GM23338 (cell line): ENCODE measurements around the gene CENPE. TPM values are rescaled to one million over a fixed set of nuclear protein-coding genes. Genes with fewer than 3 reads are reported as not detected.

Experiments used
- ATAC-seq: fragments of 200-7000 bp; cut with Tn5 transposase; 3 replicates; pipeline ENCODE4 v1.9.1; 2020
- DNase-seq: peaks from one replicate; pipeline ENCODE4 v3.0.0-alpha.2; 2015; ENCODE audit warnings: low spot score
- H2AFZ ChIP-seq: fragments of 200-600 bp; sonication (generic); 2 replicates; pipeline ENCODE4 v1.8.0; 2016; ENCODE audit warnings: antibody characterized with exemption, mild to moderate bottlenecking, moderate library complexity
- H3F3A ChIP-seq: fragments of 200-600 bp; sonication (generic); replicated peaks from 2 replicates; pipeline ENCODE4 v1.8.0; 2017; ENCODE audit warnings: antibody characterized with exemption, mixed run types, low read depth
- H3K27ac ChIP-seq: fragments of 200-600 bp; sonication (generic); 2 replicates; pipeline ENCODE4 v1.6.1; 2016; ENCODE audit warnings: low read depth
- H3K27me3 ChIP-seq: fragments of 200-600 bp; sonication (generic); 2 replicates; pipeline ENCODE4 v1.8.0; 2016; ENCODE audit warnings: mild to moderate bottlenecking, mixed run types, moderate library complexity; ENCODE audit not compliant: insufficient read depth
- H3K36me3 ChIP-seq: fragments of 200-600 bp; sonication (generic); 2 replicates; pipeline ENCODE4 v1.8.0; 2016; ENCODE audit warnings: mild to moderate bottlenecking; ENCODE audit not compliant: insufficient read depth
- H3K4me1 ChIP-seq: fragments of 200-600 bp; sonication (generic); 2 replicates; pipeline ENCODE4 v1.8.0; 2016; ENCODE audit warnings: mild to moderate bottlenecking, moderate library complexity; ENCODE audit not compliant: insufficient read depth
- H3K4me2 ChIP-seq: fragments of 200-600 bp; sonication (generic); 2 replicates; pipeline ENCODE4 v1.7.1; 2017; ENCODE audit warnings: mixed run types
- H3K4me3 ChIP-seq: fragments of 200-600 bp; sonication (generic); 2 replicates; pipeline ENCODE4 v1.6.1; 2016; ENCODE audit warnings: mixed run types
- H3K79me2 ChIP-seq: fragments of 200-600 bp; sonication (generic); replicated peaks from 2 replicates; pipeline ENCODE4 v1.8.0; 2017; ENCODE audit warnings: mild to moderate bottlenecking; ENCODE audit not compliant: insufficient read depth
- H3K9me2 ChIP-seq: fragments of 200-600 bp; sonication (generic); 2 replicates; pipeline ENCODE4 v1.8.0; 2017; ENCODE audit not compliant: insufficient read depth
- H4K20me1 ChIP-seq: fragments of 200-600 bp; sonication (generic); replicated peaks from 2 replicates; pipeline ENCODE4 v1.8.0; 2017; ENCODE audit warnings: mild to moderate bottlenecking; ENCODE audit not compliant: insufficient read depth
- H3K27ac Mint-ChIP-seq: 2 replicates; pipeline ENCODE4 v1.8.0; 2020; ENCODE audit warnings: inconsistent platforms, mild to moderate bottlenecking, moderate library complexity, mixed read lengths
- H3K27me3 Mint-ChIP-seq: 3 replicates; pipeline ENCODE4 v1.8.0; 2022; ENCODE audit warnings: low read depth, mild to moderate bottlenecking, moderate library complexity, mixed read lengths, inconsistent platforms; ENCODE audit not compliant: insufficient read depth, poor library complexity
- H3K36me3 Mint-ChIP-seq: 3 replicates; pipeline ENCODE4 v1.8.0; 2021; ENCODE audit warnings: low read depth, mild to moderate bottlenecking, inconsistent platforms, moderate library complexity, mixed read lengths
- H3K4me1 Mint-ChIP-seq: 3 replicates; pipeline ENCODE4 v1.8.0; 2020; ENCODE audit warnings: mild to moderate bottlenecking, inconsistent platforms, mixed read lengths
- H3K4me3 Mint-ChIP-seq: 3 replicates; pipeline ENCODE4 v1.8.0; 2021; ENCODE audit warnings: moderate library complexity, mild to moderate bottlenecking, inconsistent platforms, mixed read lengths
- H3K9me3 Mint-ChIP-seq: 3 replicates; pipeline ENCODE4 v1.8.0; 2020; ENCODE audit warnings: moderate library complexity, mild to moderate bottlenecking, inconsistent platforms, mixed read lengths
- CREB1 ChIP-seq: fragments of 250-450 bp; sonication (Bioruptor Pico); IDR thresholded peaks from 2 replicates; pipeline ENCODE4 v1.5.0; 2020; ENCODE audit warnings: low read depth, mild to moderate bottlenecking, moderate library complexity
- EZH2 ChIP-seq: fragments of 200-600 bp; sonication (generic); IDR thresholded peaks from one replicate; pipeline ENCODE4 v1.8.0; 2017; ENCODE audit warnings: antibody characterized with exemption, mild to moderate bottlenecking, low read depth; ENCODE audit not compliant: unreplicated experiment
- EZH2phosphoT487 ChIP-seq: fragments of 200-600 bp; sonication (generic); IDR thresholded peaks from one replicate; pipeline ENCODE4 v1.8.1; 2018; ENCODE audit warnings: antibody characterized with exemption; ENCODE audit not compliant: unreplicated experiment
- JUNB ChIP-seq: IDR thresholded peaks from one replicate; pipeline ENCODE4 v1.6.1; 2016; ENCODE audit warnings: antibody characterized with exemption; ENCODE audit not compliant: unreplicated experiment
- NANOG ChIP-seq: IDR thresholded peaks from 2 replicates; pipeline ENCODE4 v1.6.1; 2016; ENCODE audit warnings: antibody characterized with exemption, borderline replicate concordance
- POLR2AphosphoS5 ChIP-seq: IDR thresholded peaks from 2 replicates; pipeline ENCODE4 v1.6.1; 2016; ENCODE audit warnings: antibody characterized with exemption, low read depth
- STAT1 ChIP-seq: IDR thresholded peaks from one replicate; pipeline ENCODE4 v1.6.1; 2016; ENCODE audit warnings: antibody characterized with exemption; ENCODE audit not compliant: unreplicated experiment
- ZNF114 ChIP-seq: fragments of 250-450 bp; sonication (Bioruptor Pico); IDR thresholded peaks from 2 replicates; pipeline ENCODE4 v1.5.0; 2020; ENCODE audit warnings: mild to moderate bottlenecking, moderate library complexity
- ZNF331 ChIP-seq: fragments of 250-450 bp; sonication (Bioruptor Pico); IDR thresholded peaks from 2 replicates; pipeline ENCODE4 v1.5.0; 2020; ENCODE audit warnings: low read depth, mild to moderate bottlenecking, moderate library complexity
- polyA plus RNA-seq: library from polyadenylated mRNA; unstranded; fragments of >200 nt; fragmentation: Nextera tagmentation; extraction: Ambion mirVana; gene quantifications from 2 replicates; pipeline ENCODE4 v1.2.1, GENCODE V29; 2016
- total RNA-seq: library from RNA; depleted of rRNA; stranded (reverse); fragments of >200 nt; shearing (Covaris generic); gene quantifications from 2 replicates; pipeline ENCODE4 v1.2.3, GENCODE V29; 2014
- TF ChIP-seq, protein P1 (sequence below): IDR thresholded peaks from 2 replicates; pipeline ENCODE4 v1.6.1; 2016; ENCODE audit warnings: antibody characterized with exemption
- TF ChIP-seq, protein P2 (sequence below): IDR thresholded peaks from one replicate; pipeline ENCODE4 v1.6.1; 2018; ENCODE audit warnings: antibody characterized with exemption; ENCODE audit not compliant: unreplicated experiment

Gene CENPE
- total and polyA plus RNA-seq, 2 experiments from 2014 or later, result 42.2 to 46.7 TPM

- Histone ChIP-seq H3K27me3 (no peaks in the 10 kb centered on the region), H3K36me3 (peaks cover 46% of the 10 kb centered on the region), H4K20me1 (no peaks in the 10 kb centered on the region; the same call in 1 of the 2 replicates), H3K27ac (no peak overlapping the region), H3K4me2 (no peak overlapping the region), H3K79me2 (no peaks in the 10 kb centered on the region), H3K9me2 (no peaks in the 10 kb centered on the region), H3F3A (no peaks in the 10 kb centered on the region), H2AFZ (no peak overlapping the region), H3K4me1 (no peaks in the 10 kb centered on the region), H3K4me3 (no peak overlapping the region)
- peaks cover 70% of the 10 kb centered on the region for H3K36me3 Mint-ChIP-seq
- no peak overlapping the region for H3K4me3 Mint-ChIP-seq
- H3K9me3 Mint-ChIP-seq, result no peaks in the 10 kb centered on the region
- no peak for ATAC-seq
- H3K27ac Mint-ChIP-seq, result no peak overlapping the region
- no peaks in the 10 kb centered on the region for H3K4me1 Mint-ChIP-seq
- TF ChIP-seq JUNB (no peak), CREB1 (CRISPR knock-in tag) (no peak), STAT1 (no peak), ZNF114 (no peak), NANOG (no peak), EZH2 (no peak), ZNF331 (no peak), POLR2AphosphoS5 (no peak)
- TF ChIP-seq, protein P1, sequence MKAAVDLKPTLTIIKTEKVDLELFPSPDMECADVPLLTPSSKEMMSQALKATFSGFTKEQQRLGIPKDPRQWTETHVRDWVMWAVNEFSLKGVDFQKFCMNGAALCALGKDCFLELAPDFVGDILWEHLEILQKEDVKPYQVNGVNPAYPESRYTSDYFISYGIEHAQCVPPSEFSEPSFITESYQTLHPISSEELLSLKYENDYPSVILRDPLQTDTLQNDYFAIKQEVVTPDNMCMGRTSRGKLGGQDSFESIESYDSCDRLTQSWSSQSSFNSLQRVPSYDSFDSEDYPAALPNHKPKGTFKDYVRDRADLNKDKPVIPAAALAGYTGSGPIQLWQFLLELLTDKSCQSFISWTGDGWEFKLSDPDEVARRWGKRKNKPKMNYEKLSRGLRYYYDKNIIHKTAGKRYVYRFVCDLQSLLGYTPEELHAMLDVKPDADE, result no peak
- no peaks in the 10 kb centered on the region for H3K27me3 Mint-ChIP-seq
- no peak for DNase-seq
These were observed 60.7 kb downstream of the CENPE start for GRCh38 chr4:103137446-103137827.

DNA sequence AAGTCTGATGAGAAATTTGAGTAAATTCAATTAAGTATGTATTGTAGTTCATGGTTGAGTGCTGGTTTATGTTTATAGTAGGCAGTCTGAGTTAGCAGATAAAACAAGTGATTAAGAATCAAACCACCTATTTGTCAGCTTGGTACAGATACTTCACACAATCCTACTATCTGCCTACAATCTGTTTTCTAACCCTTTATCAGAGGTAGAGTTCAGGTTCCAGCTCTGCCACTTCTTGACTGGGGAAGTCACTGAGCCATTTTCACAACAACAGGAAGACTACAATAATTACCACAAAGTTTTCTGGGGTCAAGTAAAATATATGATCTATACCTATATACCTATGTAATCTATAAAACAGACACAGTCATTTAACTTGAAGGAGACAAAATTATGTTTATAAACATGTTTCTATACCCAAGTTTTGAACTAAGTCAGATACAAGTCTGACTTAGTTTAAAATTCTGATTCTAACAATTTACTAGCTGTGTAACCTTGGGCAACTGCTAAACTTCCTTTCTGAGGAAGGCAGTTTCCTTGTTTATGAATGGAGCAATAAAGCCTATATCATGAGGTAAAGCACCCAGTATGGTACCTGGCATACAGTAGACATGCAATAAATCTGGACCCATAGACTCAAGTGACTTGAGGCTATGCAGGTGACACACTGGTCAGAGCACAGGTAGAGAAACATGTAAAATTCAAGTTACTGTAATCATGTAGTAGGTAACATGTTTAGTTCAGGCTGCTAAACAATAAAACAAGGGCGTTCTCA, 61.3 kb downstream of the CENPE start:
- Histone ChIP-seq H3K79me2 (no peaks in the 10 kb centered on the region), H3K9me2 (no peaks in the 10 kb centered on the region), H3K36me3 (peaks cover 43% of the 10 kb centered on the region), H4K20me1 (no peaks in the 10 kb centered on the region; the same call in 1 of the 2 replicates), H3K4me2 (no peak overlapping the region), H3K4me3 (no peak overlapping the region), H3F3A (no peaks in the 10 kb centered on the region), H3K27me3 (no peaks in the 10 kb centered on the region), H3K4me1 (no peaks in the 10 kb centered on the region), H3K27ac (no peak overlapping the region), H2AFZ (no peak overlapping the region)
- Mint-ChIP-seq H3K27me3 (no peaks in the 10 kb centered on the region), H3K36me3 (peaks cover 70% of the 10 kb centered on the region), H3K27ac (no peak overlapping the region), H3K9me3 (no peaks in the 10 kb centered on the region), H3K4me1 (no peaks in the 10 kb centered on the region), H3K4me3 (no peak overlapping the region)
- ATAC-seq, result no peak
- no peak for DNase-seq
- TF ChIP-seq EZH2 (no peak), EZH2phosphoT487 (no peak), STAT1 (no peak), JUNB (no peak)
- TF ChIP-seq, protein P2, sequence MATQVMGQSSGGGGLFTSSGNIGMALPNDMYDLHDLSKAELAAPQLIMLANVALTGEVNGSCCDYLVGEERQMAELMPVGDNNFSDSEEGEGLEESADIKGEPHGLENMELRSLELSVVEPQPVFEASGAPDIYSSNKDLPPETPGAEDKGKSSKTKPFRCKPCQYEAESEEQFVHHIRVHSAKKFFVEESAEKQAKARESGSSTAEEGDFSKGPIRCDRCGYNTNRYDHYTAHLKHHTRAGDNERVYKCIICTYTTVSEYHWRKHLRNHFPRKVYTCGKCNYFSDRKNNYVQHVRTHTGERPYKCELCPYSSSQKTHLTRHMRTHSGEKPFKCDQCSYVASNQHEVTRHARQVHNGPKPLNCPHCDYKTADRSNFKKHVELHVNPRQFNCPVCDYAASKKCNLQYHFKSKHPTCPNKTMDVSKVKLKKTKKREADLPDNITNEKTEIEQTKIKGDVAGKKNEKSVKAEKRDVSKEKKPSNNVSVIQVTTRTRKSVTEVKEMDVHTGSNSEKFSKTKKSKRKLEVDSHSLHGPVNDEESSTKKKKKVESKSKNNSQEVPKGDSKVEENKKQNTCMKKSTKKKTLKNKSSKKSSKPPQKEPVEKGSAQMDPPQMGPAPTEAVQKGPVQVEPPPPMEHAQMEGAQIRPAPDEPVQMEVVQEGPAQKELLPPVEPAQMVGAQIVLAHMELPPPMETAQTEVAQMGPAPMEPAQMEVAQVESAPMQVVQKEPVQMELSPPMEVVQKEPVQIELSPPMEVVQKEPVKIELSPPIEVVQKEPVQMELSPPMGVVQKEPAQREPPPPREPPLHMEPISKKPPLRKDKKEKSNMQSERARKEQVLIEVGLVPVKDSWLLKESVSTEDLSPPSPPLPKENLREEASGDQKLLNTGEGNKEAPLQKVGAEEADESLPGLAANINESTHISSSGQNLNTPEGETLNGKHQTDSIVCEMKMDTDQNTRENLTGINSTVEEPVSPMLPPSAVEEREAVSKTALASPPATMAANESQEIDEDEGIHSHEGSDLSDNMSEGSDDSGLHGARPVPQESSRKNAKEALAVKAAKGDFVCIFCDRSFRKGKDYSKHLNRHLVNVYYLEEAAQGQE, result no peak
